B cell (primary cell): Measurements from ENCODE around the gene ZNF646. TPM values are rescaled to one million over a fixed set of nuclear protein-coding genes. Genes with fewer than 3 reads are reported as not detected.

ENCODE experiments used
- ATAC-seq: fragments of 200-7000 bp; cut with Tn5 transposase; one replicate; pipeline ENCODE4 v1.10.0; 2021; ENCODE audit warnings: low read depth, mild to moderate bottlenecking, moderate number of reproducible peaks, moderate library complexity
- CTCF ChIA-PET: fragments of 350-600 bp; sonication (Branson Sonifier 250); formaldehyde crosslinking; loops from one replicate; lab custom pipeline; 2021; ENCODE audit warnings: antibody characterized with exemption, inconsistent platforms; lab: Charles Lee
- POLR2A ChIA-PET: fragments of 350-600 bp; sonication (Branson Sonifier 250); formaldehyde crosslinking; loops from one replicate; lab custom pipeline; 2021; ENCODE audit warnings: antibody characterized with exemption; lab: Charles Lee
- DNase-seq: peaks from one replicate; pipeline ENCODE4 v3.0.0; 2013
- H2AFZ ChIP-seq: 2 replicates; pipeline ENCODE4 v1.6.1; 2012; ENCODE audit warnings: mild to moderate bottlenecking, low read depth, low read length; ENCODE audit not compliant: insufficient read depth, poor library complexity, severe bottlenecking
- H3K27ac ChIP-seq, 2 donors: 1 replicate in 1 of 2; 2 replicates in 1 of 2; pipeline ENCODE4 v1.5.1; 2012 to 2013; ENCODE audit warnings: low read length in 2 of 2, mild to moderate bottlenecking in 2 of 2, moderate library complexity in 1 of 2
- H3K27me3 ChIP-seq, 4 experiments: fragments of 200-600 bp in 1 of 4; sonication (generic) in 1 of 4; replicated peaks in 1 of 4; 1 replicate in 2 of 4; 2 replicates in 2 of 4; pipeline versions ENCODE4 v1.6.1 to v1.7.0; 2013 to 2016; ENCODE audit warnings: low read length in 3 of 4, mild to moderate bottlenecking in 2 of 4, mixed read lengths in 1 of 4, moderate library complexity in 1 of 4; ENCODE audit not compliant: insufficient read depth in 4 of 4, control insufficient read depth in 3 of 4; ENCODE audit errors: control extremely low read depth in 1 of 4
- H3K36me3 ChIP-seq, 2 experiments: replicated peaks in 1 of 2; 1 replicate in 1 of 2; 2 replicates in 1 of 2; pipeline versions ENCODE4 v1.6.1 to v1.7.1; 2013; ENCODE audit warnings: low read length in 1 of 2; ENCODE audit not compliant: insufficient read depth in 2 of 2, control insufficient read depth in 1 of 2; ENCODE audit errors: control extremely low read depth in 1 of 2, extremely low read depth in 1 of 2
- H3K4me1 ChIP-seq, 2 donors: fragments of 200-600 bp in 1 of 2; sonication (generic) in 1 of 2; 1 replicate in 1 of 2; 2 replicates in 1 of 2; pipeline versions ENCODE4 v1.5.1 to v1.6.1; 2013 to 2017; ENCODE audit warnings: low read length in 2 of 2; ENCODE audit not compliant: control insufficient read depth in 2 of 2, insufficient read depth in 2 of 2
- H3K4me2 ChIP-seq: replicated peaks from 2 replicates; pipeline ENCODE3; 2012; ENCODE audit warnings: mild to moderate bottlenecking, low read depth, low read length; ENCODE audit not compliant: poor library complexity, severe bottlenecking
- H3K4me3 ChIP-seq, 5 experiments: fragments of 200-600 bp in 1 of 5; sonication (generic) in 1 of 5; 1 replicate in 3 of 5; 2 replicates in 2 of 5; pipeline versions ENCODE4 v1.5.1 to v1.7.0; 2011 to 2016; ENCODE audit warnings: low read length in 4 of 5, mild to moderate bottlenecking in 4 of 5, low read depth in 2 of 5, control low read depth in 1 of 5, moderate library complexity in 1 of 5; ENCODE audit not compliant: insufficient read depth in 1 of 5; ENCODE audit errors: control extremely low read depth in 1 of 5, extremely low read depth in 1 of 5
- H3K79me2 ChIP-seq: fragments of 200-600 bp; sonication (generic); one replicate; pipeline ENCODE4 v1.6.0; 2016; ENCODE audit warnings: low read length; ENCODE audit not compliant: control insufficient read depth, insufficient read depth
- H3K9ac ChIP-seq: fragments of 200-600 bp; sonication (generic); 2 replicates; pipeline ENCODE4 v1.6.1; 2017; ENCODE audit warnings: mild to moderate bottlenecking, low read length, moderate library complexity
- H3K9me3 ChIP-seq, 3 donors: one replicate each; pipeline versions ENCODE4 v1.6.1 to v1.7.1; 2013; ENCODE audit warnings: low read length in 2 of 3; ENCODE audit not compliant: control insufficient read depth in 2 of 3, insufficient read depth in 1 of 3; ENCODE audit errors: control extremely low read depth in 1 of 3
- H4K20me1 ChIP-seq: 2 replicates; pipeline ENCODE4 v1.6.0; 2012; ENCODE audit warnings: mild to moderate bottlenecking, low read length; ENCODE audit not compliant: insufficient read depth, control insufficient read depth, poor library complexity, severe bottlenecking
- H3K27ac Mint-ChIP-seq: one replicate; pipeline ENCODE4 v1.8.0; 2021; ENCODE audit warnings: mixed read lengths
- H3K27me3 Mint-ChIP-seq: one replicate; pipeline ENCODE4 v1.8.0; 2021; ENCODE audit warnings: mixed read lengths
- H3K4me1 Mint-ChIP-seq: one replicate; pipeline ENCODE4 v1.8.0; 2021; ENCODE audit warnings: mixed read lengths
- H3K4me3 Mint-ChIP-seq: one replicate; pipeline ENCODE4 v1.8.0; 2021; ENCODE audit warnings: mixed read lengths
- H3K9me3 Mint-ChIP-seq: one replicate; pipeline ENCODE4 v1.8.0; 2022; ENCODE audit warnings: mixed read lengths; ENCODE audit not compliant: insufficient read depth
- EZH2 ChIP-seq: IDR thresholded peaks from 2 replicates; pipeline ENCODE4 v1.6.1; 2012; ENCODE audit warnings: borderline replicate concordance, low read depth, mild to moderate bottlenecking, moderate library complexity, low read length; ENCODE audit not compliant: insufficient read depth, poor library complexity, severe bottlenecking
- WGBS: methylation state at CpG from one replicate; pipeline ENCODE4 v1.1.5; 2013; ENCODE audit warnings: missing lambda C conversion rate; ENCODE audit not compliant: insufficient coverage; 5-methylcytosine and 5-hydroxymethylcytosine counted together
- intact Hi-C: fragments of 100-400 bp; cut with micrococcal nuclease; formaldehyde crosslinking; loops from one replicate; pipeline ENCODE4 v1.10.0; 2022
- polyA plus RNA-seq: library from polyadenylated mRNA; depleted of rRNA; stranded (reverse); fragments of >200 nt; gene quantifications from 2 replicates; pipeline ENCODE4 v1.2.3, GENCODE V29; 2012
- total RNA-seq, 2 donors: library from RNA; stranded (reverse); fragments of 120-200 nt in 1 of 2; gene quantifications; 1 replicate in 1 of 2; 2 replicates in 1 of 2; pipeline versions ENCODE4 v1.2.3 to v1.2.4, GENCODE V29; 2013 to 2022
- TF ChIP-seq, protein P1 (sequence below): fragments of 200-600 bp; IDR thresholded peaks from one replicate; pipeline ENCODE4 v1.8.0; 2022; ENCODE audit warnings: antibody characterized with exemption, mild to moderate bottlenecking

The ZNF646 gene
- total and polyA plus RNA-seq, 2 donors (not counting 1 experiment from before 2014, with no cell fraction given): 14.7 to 45.9 TPM

DNA sequence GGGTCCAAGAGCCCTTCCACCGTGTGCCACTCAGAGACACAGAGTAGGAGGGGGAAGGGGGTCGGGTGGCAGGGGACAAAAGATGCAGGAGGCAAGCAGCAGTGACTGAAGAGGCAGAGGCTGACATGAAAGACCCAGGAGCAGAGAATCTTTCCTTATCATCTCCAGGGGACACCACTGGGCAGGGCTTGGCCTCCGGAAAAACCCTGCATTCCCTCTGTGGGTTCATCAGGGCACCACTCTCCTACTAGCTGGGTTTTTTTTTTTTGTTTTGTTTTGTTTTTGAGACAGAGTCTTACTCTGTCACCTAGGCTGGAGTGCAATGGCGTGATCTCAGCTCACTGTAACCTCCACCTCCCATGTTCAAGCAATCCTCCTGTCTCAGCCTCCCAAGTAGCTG lies 42.9 kb upstream of the ZNF646 start:
- H3K4me2 ChIP-seq: no peak overlapping the region
- peaks cover 24% of the 10 kb centered on the region for H3K79me2 ChIP-seq
- H3K9ac ChIP-seq: no peak overlapping the region
- no peak overlapping the region for H3K4me3 ChIP-seq
- H3K27me3 ChIP-seq: no peaks in the 10 kb centered on the region
- H3K4me3 Mint-ChIP-seq: peak overlapping the region; percentile 29
- H3K9me3 ChIP-seq: peaks cover 0 to 6% (median 0%) of the 10 kb centered on the region in 3 donors
- no peak overlapping the region for H3K27ac ChIP-seq
- no peak overlapping the region for H2AFZ ChIP-seq
- H3K4me1 ChIP-seq: peaks cover 8 to 16% of the 10 kb centered on the region in 2 donors
- intact Hi-C loops: loop anchor here (5.0 kb wide), 2 partner anchors 269 to 374 kb away; partner anchors contain the start of genes CFAP119, FBRS and RNF40
- ATAC-seq: no peak
- H3K27me3 Mint-ChIP-seq: no peaks in the 10 kb centered on the region
- 100% methylated on average over 1 of the region's 4 CpGs for WGBS
- no peak overlapping the region for H3K27ac Mint-ChIP-seq
- CTCF ChIA-PET: interaction anchor here (0.9 kb wide), 1 partner anchor 46 kb away, joined by 3 read pairs; the partner anchor contains the start of gene HSD3B7
- TF ChIP-seq EZH2: no peak
- TF ChIP-seq, protein P1, sequence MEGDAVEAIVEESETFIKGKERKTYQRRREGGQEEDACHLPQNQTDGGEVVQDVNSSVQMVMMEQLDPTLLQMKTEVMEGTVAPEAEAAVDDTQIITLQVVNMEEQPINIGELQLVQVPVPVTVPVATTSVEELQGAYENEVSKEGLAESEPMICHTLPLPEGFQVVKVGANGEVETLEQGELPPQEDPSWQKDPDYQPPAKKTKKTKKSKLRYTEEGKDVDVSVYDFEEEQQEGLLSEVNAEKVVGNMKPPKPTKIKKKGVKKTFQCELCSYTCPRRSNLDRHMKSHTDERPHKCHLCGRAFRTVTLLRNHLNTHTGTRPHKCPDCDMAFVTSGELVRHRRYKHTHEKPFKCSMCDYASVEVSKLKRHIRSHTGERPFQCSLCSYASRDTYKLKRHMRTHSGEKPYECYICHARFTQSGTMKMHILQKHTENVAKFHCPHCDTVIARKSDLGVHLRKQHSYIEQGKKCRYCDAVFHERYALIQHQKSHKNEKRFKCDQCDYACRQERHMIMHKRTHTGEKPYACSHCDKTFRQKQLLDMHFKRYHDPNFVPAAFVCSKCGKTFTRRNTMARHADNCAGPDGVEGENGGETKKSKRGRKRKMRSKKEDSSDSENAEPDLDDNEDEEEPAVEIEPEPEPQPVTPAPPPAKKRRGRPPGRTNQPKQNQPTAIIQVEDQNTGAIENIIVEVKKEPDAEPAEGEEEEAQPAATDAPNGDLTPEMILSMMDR: no peak
- POLR2A ChIA-PET: no interaction called here
- DNase-seq: no peak
- peaks cover 0 to 4% of the 10 kb centered on the region in 2 experiments for H3K36me3 ChIP-seq
- peaks cover 20% of the 10 kb centered on the region for H3K4me1 Mint-ChIP-seq
- H3K9me3 Mint-ChIP-seq: no peaks in the 10 kb centered on the region
- H4K20me1 ChIP-seq: peaks cover 21% of the 10 kb centered on the region
